DMS 273 (cell line): ENCODE data around the gene PLEKHJ1.

ENCODE experiments used
- DNase-seq: peaks from one replicate; lab custom pipeline; 2025; ENCODE audit not compliant: unreplicated experiment; lab: John Stamatoyannopoulos, UW

PLEKHJ1 gene

DNA sequence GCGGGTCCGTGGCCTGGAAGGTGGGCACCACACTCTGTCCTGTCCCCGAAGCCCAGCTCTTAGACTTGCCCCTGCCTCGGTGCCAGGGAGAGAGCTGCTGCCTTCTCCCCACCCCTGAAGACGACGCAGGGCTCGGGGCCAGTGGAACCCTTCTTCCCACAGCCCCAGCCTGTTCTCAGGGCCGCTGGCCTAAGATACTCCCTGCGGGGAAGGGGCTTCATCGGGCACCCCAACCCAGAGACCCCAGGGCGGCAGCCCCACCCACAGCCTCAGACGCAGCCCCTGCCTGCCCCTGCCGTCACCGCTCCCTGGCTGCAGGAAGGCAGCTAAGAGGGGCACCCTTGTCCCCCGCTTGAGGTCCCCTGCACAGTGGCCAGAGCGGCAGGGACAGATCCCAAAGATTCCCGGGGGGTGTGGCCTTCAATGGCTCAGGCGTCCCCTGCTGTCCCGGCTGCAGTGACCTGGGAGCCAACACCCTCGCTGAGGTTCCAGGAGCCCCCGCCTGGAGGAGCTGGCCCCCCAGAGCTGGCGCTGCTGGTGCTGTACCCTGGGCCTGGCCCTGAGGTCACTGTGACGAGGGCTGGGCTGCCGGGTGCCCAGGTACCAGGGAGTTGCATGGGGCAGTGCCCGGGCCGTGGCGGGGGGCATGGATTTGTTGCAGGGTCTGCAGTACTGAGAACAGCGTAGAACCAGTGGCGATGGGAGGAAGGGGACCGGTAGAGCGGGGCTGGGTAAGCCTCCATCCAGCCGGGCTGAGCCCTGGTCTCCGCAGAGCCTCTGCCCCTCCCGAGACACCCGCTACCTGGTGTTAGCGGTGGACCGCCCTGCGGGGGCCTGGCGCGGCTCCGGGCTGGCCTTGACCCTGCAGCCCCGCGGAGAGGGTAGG lies 14.0 kb upstream of the PLEKHJ1 start:
- peak; percentile 72 for DNase-seq

DNA sequence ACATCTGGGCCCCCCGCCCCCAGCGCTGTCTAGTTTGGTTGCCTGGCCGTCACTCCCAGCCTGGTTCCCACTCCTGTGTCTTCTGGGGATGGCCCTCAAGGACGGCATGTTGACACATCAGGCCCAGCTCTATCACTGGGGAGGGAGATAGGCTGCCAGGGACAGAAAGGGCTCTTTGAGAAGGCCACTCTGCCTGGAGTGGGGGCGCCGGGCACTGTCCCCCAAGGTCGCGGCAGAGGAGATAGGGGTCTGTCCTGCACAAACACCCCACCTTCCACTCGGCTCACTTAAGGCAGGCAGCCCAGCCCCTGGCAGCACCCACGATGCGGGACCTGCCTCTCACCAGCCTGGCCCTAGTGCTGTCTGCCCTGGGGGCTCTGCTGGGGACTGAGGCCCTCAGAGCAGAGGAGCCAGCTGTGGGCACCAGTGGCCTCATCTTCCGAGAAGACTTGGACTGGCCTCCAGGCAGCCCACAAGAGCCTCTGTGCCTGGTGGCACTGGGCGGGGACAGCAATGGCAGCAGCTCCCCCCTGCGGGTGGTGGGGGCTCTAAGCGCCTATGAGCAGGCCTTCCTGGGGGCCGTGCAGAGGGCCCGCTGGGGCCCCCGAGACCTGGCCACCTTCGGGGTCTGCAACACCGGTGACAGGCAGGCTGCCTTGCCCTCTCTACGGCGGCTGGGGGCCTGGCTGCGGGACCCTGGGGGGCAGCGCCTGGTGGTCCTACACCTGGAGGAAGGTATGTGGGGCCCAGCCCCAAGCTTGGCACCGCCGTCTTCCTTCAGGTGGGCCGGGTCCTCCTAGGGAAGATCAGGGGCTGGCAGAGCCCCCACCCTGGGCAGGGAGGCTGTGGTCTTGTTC lies 13.1 kb upstream of the PLEKHJ1 start, which contains the start of gene AMH:
AMH (plus strand) TSS at position 314 of the 857 bp plus-strand sequence; CDS start at position 324, 10 bp downstream.
- peak; percentile 58 for DNase-seq

DNA sequence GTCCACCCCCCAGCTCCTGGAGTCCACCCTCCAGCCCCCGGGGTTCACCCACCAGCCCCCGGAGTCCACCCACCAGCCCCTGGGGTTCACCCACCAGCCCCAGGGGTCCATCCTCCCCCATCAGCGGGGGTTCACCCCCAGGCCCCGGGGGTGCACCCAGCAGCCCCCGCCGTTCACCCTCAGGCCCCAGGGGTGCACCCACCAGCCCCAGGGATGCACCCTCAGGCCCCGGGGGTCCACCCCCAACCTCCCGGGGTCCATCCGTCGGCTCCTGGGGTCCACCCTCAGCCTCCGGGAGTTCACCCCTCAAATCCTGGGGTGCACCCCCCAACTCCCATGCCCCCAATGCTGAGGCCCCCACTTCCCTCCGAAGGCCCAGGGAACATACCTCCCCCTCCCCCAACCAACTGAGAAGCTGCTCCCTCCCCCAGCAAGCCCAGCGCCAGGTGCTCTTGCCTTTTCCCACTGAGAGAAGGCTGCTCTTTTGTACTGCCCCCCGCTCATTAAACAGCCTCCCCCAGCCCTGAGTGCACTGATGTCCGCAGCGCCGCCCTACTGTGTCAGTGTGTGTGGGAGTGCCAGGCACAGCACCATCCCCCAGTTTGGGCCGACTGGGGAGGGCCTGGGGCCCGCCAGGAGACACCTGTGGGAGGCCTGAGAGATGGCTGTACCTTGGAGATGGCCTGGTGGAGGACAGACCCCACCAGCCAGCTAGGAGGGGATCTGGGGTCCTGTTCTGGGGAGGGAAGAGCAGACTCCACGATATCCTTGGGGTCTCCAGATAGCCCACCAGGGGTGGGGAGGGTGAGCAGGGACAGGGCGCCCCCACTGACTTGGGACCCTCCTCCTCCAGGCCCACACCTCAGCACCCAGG lies 12.2 kb upstream of the PLEKHJ1 start:
- no peak for DNase-seq

DNA sequence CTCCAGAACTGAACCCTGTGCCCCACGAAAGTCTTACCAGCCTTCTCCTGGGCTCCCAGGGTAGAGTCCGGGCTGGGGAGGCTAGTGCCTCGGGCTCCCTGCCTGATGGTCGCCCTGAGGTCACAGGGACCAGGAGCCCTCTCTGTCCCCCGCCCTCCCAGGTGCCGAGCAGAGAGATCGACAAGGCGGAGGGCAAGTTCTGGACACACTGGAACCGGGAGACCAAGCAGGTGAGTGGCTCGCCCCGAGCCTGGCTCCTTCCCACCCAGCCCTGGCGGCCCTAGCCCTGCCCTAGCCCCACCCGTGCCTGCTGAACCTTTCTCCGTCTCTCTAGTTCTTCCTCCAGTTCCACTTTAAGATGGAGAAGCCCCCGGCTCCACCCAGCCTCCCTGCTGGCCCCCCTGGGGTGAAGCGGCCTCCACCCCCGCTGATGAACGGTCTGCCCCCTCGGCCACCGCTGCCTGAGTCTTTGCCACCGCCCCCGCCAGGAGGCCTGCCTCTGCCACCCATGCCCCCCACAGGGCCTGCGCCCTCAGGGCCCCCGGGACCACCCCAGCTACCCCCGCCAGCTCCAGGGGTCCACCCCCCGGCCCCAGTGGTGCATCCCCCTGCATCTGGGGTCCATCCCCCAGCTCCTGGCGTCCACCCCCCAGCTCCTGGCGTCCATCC lies 11.4 kb upstream of the PLEKHJ1 start:
- no peak for DNase-seq

DNA sequence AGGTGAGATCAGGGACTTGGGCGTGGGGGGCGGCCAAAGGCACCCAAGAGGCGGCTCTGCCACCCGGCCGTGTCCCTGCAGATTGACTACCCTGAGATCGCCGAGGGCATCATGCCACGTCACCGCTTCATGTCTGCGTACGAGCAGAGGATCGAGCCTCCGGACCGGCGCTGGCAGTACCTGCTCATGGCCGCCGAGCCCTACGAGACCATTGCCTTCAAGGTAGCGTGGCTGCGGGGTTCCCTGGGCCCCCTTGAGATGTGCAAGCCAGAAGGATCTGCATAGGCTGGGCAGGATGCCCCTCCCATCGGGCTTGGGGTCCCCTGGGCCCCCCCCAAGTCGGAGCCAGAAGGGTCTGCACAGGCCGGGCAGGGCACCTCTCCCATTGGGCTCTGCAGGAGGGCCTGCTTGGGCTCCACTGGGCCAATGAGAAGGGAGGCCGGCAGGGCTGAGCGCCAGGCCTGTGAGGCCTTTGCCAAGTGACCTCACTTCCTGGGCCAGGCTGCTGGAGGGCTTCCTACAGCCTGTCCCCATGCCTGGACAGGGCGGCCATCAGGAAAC lies 10.8 kb upstream of the PLEKHJ1 start:
- peak; percentile 64 for DNase-seq

DNA sequence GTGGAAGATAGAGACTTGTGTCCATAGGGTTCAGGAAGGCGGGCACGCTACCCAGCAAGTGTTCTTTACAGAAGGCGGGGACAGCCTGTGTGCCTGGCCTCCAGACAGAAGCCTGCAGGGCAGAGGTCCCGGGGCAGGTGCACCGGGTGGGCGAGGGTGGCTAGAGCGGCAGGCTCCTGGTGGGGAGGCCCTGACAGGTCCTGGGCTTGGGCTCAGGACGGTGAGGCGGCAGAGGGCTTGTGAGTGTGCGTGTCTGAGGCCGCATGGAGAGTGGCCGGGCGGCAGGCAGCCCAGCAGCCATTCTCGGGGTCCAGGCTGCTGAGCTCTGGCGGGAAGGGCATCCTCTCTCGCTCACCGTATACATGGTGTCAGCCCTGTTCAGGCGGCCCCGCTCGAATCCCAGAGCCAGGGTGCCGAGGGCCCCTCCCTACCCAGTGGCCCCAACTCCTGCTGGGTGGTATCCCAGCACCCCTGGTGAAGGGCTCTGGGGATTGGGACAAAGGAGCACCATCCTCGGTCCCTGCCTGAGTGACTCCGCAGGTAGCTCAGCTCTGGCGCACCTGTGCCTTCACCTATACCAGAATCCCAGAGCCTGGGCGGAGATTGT lies 10.0 kb upstream of the PLEKHJ1 start:
- DNase-seq = no peak

DNA sequence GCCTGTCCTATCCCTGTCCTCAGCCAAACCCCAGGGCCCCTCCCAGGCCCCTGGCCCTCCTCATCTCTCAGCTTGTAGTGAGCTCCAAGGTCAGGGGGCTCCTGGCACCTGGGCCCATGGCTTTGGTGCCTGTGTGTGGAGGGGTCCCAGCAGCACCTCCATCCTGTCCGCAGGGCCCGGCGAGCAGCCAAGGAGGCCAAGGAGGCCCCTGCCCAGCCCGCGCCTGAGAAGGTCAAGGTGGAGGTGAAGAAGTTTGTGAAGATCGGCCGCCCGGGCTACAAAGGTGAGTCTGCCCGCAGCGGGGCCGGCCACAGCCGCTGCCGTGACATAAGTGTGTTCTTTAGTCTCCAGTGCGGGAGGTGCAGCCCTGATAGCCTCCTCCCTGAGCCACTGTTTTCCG lies 9.1 kb upstream of the PLEKHJ1 start:
- no peak for DNase-seq

DNA sequence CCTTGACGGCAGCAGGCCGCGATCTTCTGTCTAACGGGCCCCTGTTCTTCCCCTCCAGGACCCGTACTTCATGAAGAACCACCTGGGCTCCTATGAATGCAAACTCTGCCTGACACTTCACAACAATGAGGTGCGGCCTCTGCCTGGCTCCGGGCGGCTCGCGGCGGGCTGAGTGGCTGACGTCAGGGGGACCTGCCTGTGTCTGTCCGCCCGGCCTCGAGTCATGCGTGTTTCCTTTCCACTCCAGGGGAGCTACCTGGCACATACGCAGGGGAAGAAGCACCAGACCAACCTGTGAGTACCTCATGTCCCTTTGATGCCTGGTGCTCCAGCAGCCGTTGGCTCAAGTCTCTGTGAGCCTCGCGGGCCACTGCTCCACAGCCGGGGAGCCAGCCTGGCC lies 8.4 kb upstream of the PLEKHJ1 start:
- no peak for DNase-seq

DNA sequence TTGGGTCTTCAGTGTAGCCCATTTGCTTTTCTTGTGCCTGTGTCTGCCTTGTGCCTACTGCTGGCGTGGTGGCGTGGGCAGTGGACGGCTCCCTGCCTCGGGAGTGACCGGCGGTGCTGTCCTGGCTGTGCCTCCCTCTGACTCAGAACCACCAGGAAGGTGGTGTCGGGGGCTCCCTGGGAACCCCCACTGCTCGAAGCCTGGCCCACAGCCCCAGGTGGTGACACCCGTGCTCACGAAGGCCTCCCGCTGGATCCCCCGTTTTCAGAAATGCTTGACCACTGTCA lies 7.9 kb upstream of the PLEKHJ1 start:
- no peak for DNase-seq

DNA sequence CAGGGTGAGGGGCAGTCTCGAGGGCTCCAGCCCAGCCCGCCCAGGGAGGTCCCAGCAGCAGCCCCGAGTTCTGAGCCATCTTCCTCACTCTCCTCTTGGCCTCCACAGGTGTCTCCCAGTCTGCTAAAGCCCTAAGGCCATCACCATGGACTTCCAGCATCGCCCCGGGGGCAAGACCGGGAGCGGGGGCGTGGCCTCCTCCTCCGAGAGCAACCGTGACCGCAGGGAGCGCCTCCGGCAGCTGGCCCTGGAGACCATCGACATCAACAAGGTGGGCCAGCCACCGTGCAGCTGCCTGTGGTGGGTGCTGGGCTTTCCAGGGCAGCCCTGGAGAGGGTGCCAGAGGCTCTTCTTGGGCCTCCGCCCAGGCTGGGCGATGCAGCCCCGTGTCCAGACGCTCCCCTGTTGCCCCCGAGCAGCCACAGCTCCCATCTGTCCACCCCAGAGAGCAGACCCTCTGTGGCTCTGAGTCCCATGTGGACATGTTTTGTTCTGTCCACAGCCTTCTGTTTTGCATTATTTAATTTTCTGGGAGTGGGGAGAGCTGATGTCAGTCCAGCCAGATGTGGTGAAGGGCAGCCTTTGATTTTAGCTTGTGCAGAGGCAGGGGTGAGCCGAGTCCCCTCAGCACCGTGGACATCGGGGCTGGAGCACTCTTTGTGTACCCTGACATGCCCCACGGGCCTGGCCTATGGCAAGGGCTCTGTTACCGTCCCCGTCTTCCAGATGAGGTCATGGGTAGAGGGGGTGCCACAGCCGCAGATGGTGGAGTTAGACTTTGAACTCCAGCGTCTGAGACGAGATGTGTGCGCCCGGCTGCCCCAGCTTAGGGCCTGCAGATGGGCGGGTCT lies 7.4 kb upstream of the PLEKHJ1 start:
- peak; percentile 36 for DNase-seq

DNA sequence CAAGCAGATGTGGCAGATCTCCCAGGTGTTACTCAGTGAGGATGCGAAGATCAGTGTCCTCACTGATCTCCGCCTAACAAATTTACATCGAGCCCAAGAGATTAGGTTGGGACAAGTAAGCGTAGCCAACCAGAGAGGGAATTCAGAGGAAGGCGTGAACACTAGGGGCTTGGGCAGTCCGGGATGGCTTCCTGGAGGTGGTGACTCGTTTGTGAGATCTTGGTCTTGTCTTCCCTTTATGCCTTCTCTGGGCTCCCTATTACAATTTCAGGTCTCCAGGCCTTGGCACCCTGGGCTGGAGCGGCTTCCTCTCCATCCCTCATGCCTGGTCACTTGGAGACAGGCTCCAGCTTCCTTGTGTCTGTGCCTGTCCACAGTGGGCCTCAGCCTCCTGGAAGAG lies 6.7 kb upstream of the PLEKHJ1 start:
- no peak for DNase-seq

DNA sequence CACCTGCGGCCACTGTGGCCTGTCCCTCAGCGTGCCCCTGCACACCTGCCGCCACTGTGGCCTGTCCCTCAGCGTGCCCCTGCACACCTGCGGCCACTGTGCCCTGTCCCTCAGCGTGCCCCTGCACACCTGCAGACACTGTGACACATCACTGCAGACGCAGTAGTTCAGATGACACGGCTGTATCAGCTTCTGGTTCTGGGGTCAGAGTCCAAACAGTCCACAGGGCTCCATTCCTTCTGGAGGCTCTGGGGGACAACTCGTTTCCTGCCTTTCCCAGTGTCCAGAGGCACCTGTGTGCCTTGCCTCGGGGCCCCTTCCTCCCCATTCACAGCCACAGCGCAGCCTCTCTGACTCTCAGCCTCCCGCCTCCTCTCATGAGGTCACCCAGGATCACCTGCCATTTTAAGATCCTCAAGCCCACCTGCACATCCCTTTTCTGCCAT lies 6.0 kb upstream of the PLEKHJ1 start:
- no peak for DNase-seq

DNA sequence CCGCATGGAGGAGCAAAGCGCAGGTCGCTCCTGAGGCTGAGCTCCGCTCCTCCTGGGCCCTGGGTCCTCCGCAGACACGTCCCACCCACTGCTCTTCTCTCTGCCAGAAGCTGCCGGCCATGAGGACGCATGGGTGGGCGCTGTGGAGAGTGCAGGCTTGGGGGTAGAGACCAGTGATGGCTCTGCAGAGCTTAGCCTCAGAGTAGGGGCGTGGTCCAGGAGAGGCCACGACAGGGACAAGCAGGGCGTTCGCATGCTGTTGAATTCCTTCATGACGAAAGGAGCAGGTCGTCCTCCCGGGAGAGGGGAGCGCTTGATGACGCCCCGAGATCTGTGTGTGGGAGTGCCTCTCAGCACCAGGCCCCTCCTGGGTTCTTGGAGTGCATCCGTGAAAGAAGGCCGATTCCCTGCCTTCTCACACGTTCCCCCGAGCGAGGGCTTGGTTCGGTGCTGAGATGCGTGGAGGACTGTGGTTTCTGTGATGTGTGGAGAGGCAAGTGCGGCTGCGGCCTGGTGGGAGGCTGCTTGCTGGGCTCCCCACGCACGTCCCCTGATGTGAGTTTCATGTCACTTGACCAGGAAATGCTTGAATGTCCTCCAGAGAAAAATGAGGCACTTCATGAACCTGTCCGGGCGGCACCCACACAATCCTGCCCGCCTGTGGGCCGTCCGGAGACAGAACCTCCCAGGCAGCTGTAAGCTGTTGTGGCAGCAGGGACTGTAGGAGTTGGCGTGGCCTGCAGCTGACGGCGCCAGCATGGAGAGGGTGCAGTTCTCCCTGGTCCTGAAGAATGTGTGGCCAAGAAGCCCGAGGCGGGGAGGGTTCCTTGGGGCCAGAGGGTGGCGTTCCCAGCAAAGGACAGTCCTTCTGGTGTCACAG lies 5.0 kb upstream of the PLEKHJ1 start:
- DNase-seq = no peak

DNA sequence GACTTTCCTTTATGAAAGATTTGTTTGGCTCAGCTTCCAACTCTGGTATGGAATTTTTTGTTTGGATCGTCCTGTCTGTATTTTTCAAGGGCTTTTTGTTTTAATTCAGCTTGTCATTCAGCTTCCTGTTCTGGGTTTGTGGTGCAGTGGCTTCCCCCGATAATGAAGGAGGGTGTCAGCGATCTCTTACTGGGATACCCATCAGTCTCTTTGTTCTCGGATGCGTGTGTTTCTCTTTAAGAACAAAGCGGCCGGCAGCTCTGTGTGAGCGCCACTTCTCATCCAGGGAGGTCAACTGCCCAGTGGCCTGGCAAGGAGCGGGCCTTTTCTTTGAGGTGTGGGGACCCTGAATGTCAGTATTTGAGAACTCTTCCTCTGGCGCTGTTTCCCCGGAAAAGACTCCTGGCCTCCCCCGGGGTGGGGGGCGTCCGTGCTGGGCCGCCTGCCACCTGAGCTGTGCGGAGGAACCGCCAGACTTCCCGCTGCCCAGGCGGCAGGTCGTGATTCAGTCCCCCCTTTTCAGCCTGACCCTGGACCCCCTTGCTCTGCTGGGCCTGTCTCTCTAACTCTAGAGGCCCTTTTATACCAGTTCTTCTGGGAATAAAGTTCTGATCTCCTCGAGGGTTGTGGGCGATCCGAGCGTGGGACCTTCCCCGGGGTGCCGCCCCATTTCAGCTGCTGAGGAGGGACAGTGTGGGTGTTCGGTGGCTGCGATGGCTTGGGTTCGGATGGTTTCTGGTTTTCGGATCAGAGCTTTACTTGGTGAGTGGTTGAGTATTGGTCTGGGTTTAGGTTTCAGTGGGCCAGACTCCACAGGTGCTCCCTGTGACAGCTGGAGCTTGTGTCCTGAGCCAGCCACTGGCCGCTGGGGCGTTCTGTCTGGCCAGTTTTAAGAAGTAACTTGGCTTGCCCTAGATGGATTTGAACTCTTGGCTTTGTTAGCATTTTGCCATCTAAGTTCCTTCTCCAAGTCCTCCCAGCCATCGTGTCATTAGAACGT lies 3.9 kb upstream of the PLEKHJ1 start:
- no peak for DNase-seq

DNA sequence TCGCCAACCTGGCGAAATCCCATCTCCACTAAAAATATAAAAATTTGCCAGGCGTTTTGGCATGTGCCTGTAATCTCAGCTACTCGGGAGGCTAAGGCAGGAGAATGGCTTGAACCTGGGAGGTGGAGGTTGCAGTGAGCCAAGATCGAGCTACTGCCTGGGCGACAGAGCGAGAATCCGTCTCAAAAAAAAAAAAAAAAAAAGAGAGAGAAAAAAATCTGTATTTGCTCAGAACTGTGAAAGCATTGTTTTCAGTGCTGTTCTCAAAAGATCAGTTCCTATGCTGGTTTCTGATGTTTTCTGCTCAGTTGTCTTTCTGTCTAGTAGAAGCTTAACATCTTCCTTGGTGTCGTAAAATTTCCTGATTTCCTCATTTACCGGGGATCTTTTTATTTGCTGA lies 3.0 kb upstream of the PLEKHJ1 start:
- no peak for DNase-seq

DNA sequence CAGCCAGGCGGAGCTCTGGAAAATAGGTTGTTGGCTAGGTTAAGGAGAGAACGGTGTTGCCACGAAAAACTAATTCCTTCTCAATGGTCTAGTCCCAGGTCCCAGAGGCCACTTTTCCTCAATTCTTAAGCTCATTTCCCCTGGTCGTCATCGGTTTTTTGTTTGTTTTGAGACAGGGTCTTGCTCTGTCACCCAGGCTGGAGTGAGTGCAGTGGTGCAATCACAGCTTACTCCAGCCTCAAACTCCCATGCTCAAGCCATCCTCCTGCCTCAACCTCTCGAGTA lies 1.7 kb upstream of the PLEKHJ1 start:
- no peak for DNase-seq
